Measurements from ENCODE around the gene CIAO3. TPM values are rescaled to one million over a fixed set of nuclear protein-coding genes. Genes with fewer than 3 reads are reported as not detected.

The CIAO3 gene
- polyA plus RNA-seq, 3 donors: 8.6 to 41.1 (median 11.8) TPM

DNA sequence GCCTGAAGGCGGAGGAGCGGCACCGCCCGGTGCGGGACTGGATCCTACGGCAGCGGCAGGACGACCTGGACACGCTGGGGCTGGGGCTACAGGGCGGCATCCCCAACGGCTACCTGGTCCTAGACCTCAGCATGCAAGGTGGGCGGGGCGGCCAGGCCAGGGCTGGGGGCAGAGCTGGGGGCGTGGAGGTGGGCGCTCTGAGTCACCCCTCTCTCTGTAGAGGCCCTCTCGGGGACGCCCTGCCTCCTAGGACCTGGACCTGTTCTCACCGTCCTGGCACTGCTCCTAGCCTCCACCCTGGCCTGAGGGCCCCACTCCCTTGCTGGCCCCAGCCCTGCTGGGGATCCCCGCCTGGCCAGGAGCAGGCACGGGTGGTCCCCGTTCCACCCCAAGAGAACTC, 27.6 kb upstream of the CIAO3 start:
- H4K20me1 ChIP-seq (ENCODE audit: insufficient read depth, low read length): no peaks in the 10 kb centered on the region
- Mint-ChIP-seq H3K4me3 (no peak overlapping the region), H3K27ac (no peak overlapping the region), H3K36me3 (no peaks in the 10 kb centered on the region), H3K4me1 (no peaks in the 10 kb centered on the region), H3K9me3 (no peaks in the 10 kb centered on the region), H3K27me3 (ENCODE audit: low read depth in 3 of 3) (peaks cover 0 to 9% (median 3%) of the 10 kb centered on the region in 3 donors)
- no peaks in the 10 kb centered on the region for H3K9me3 ChIP-seq (replicated peaks in 1 of 2; ENCODE audit: control insufficient read depth in 1 of 2, insufficient read depth in 1 of 2, low read length in 2 of 2)
- H3K27ac ChIP-seq (ENCODE audit: low read depth in 1 of 2, low read length in 2 of 2): no peak overlapping the region
- no peak overlapping the region for H3K9ac ChIP-seq (ENCODE audit: insufficient read depth, low read length, poor library complexity, severe bottlenecking)
- H2AFZ ChIP-seq (ENCODE audit: insufficient read depth, low read depth, low read length, poor library complexity, severe bottlenecking): no peak overlapping the region
- H3K27me3 ChIP-seq (ENCODE audit: control insufficient read depth in 2 of 2, insufficient read depth in 2 of 2, low read length in 2 of 2): peaks cover 0 to 2% of the 10 kb centered on the region in 2 donors
- H3K4me1 ChIP-seq (ENCODE audit: control insufficient read depth in 1 of 2, insufficient read depth in 2 of 2, low read length in 2 of 2): no peaks in the 10 kb centered on the region
- DNase-seq: no peak
- 88% methylated on average over 21 of the region's 21 CpGs for WGBS (ENCODE audit: insufficient coverage)
- H3K4me3 ChIP-seq (replicated peaks in 1 of 3; ENCODE audit: low read depth in 2 of 3, low read length in 3 of 3): no peak overlapping the region
- no peak overlapping the region for H3K4me2 ChIP-seq (replicated peaks; ENCODE audit: extremely low read depth, low read length, poor library complexity, severe bottlenecking)
- no peaks in the 10 kb centered on the region for H3K79me2 ChIP-seq (ENCODE audit: insufficient read depth, low read length)
- TF ChIP-seq, protein P1, sequence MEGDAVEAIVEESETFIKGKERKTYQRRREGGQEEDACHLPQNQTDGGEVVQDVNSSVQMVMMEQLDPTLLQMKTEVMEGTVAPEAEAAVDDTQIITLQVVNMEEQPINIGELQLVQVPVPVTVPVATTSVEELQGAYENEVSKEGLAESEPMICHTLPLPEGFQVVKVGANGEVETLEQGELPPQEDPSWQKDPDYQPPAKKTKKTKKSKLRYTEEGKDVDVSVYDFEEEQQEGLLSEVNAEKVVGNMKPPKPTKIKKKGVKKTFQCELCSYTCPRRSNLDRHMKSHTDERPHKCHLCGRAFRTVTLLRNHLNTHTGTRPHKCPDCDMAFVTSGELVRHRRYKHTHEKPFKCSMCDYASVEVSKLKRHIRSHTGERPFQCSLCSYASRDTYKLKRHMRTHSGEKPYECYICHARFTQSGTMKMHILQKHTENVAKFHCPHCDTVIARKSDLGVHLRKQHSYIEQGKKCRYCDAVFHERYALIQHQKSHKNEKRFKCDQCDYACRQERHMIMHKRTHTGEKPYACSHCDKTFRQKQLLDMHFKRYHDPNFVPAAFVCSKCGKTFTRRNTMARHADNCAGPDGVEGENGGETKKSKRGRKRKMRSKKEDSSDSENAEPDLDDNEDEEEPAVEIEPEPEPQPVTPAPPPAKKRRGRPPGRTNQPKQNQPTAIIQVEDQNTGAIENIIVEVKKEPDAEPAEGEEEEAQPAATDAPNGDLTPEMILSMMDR (IDR thresholded peaks at IDR 0.05): no peak
- H3K36me3 ChIP-seq (replicated peaks in 1 of 2; ENCODE audit: control insufficient read depth in 1 of 2, insufficient read depth in 2 of 2, low read length in 2 of 2): no peaks in the 10 kb centered on the region
- intact Hi-C loops (cut with micrococcal nuclease): no loop called here

DNA sequence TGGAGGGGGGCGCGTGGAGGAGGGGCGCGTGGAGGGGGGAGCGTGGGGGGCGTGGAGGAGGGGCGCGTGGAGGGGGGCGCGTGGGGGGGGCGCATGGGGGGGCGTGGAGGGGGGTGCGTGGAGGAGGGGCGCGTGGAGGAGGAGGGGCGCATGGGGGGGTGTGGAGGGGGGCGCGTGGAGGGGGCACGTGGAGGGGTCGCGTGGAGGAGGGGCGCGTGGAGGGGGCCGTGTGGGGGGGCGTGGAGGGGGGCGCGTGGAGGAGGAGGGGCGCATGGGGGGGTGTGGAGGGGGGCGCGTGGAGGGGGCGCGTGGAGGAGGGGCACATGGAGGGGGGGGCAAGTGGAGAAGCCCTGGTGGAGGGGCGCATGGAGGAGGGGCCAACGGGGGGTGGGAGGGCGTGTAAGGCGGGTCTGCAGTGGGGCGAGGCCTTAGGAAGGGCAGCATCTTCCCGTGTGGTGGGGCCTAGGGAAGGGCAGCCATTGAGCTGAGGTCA, 27.0 kb upstream of the CIAO3 start:
- no peak overlapping the region for H2AFZ ChIP-seq (ENCODE audit: insufficient read depth, low read depth, low read length, poor library complexity, severe bottlenecking)
- Mint-ChIP-seq H3K27ac (no peak overlapping the region), H3K9me3 (no peaks in the 10 kb centered on the region), H3K27me3 (ENCODE audit: low read depth in 3 of 3) (peaks cover 0 to 9% (median 3%) of the 10 kb centered on the region in 3 donors), H3K4me1 (no peaks in the 10 kb centered on the region), H3K4me3 (no peak overlapping the region), H3K36me3 (no peaks in the 10 kb centered on the region)
- H3K4me2 ChIP-seq (replicated peaks; ENCODE audit: extremely low read depth, low read length, poor library complexity, severe bottlenecking): no peak overlapping the region
- no peaks in the 10 kb centered on the region for H4K20me1 ChIP-seq (ENCODE audit: insufficient read depth, low read length)
- TF ChIP-seq, protein P1 (IDR thresholded peaks at IDR 0.05): no peak
- H3K27me3 ChIP-seq (ENCODE audit: control insufficient read depth in 2 of 2, insufficient read depth in 2 of 2, low read length in 2 of 2): peaks cover 0 to 2% of the 10 kb centered on the region in 2 donors
- H3K36me3 ChIP-seq (replicated peaks in 1 of 2; ENCODE audit: control insufficient read depth in 1 of 2, insufficient read depth in 2 of 2, low read length in 2 of 2): no peaks in the 10 kb centered on the region
- H3K9me3 ChIP-seq (replicated peaks in 1 of 2; ENCODE audit: control insufficient read depth in 1 of 2, insufficient read depth in 1 of 2, low read length in 2 of 2): no peaks in the 10 kb centered on the region
- H3K9ac ChIP-seq (ENCODE audit: insufficient read depth, low read length, poor library complexity, severe bottlenecking): no peak overlapping the region
- no peak for DNase-seq
- intact Hi-C loops (cut with micrococcal nuclease): no loop called here
- H3K79me2 ChIP-seq (ENCODE audit: insufficient read depth, low read length): no peaks in the 10 kb centered on the region
- H3K4me3 ChIP-seq (replicated peaks in 1 of 3; ENCODE audit: low read depth in 2 of 3, low read length in 3 of 3): no peak overlapping the region
- no peak overlapping the region for H3K27ac ChIP-seq (ENCODE audit: low read depth in 1 of 2, low read length in 2 of 2)
- 53% methylated on average over 6 of the region's 38 CpGs for WGBS (ENCODE audit: insufficient coverage)
- H3K4me1 ChIP-seq (ENCODE audit: control insufficient read depth in 1 of 2, insufficient read depth in 2 of 2, low read length in 2 of 2): no peaks in the 10 kb centered on the region

All from CD14-positive monocyte (primary cell).